HFFc6 (cell line): Measurements from ENCODE around the gene RBM33. TPM values are rescaled to one million over a fixed set of nuclear protein-coding genes. Genes with fewer than 3 reads are reported as not detected.

ENCODE experiments used
- DNase-seq: peaks from one replicate; pipeline ENCODE4 v3.0.0-alpha.2; 2018
- H3K27ac Mint-ChIP-seq: 2 replicates; pipeline ENCODE4 v1.8.0; 2020; ENCODE audit warnings: mild to moderate bottlenecking, mixed read lengths
- H3K27me3 Mint-ChIP-seq: 2 replicates; pipeline ENCODE4 v1.8.0; 2021; ENCODE audit warnings: mild to moderate bottlenecking, moderate library complexity, mixed read lengths; ENCODE audit not compliant: insufficient read depth
- H3K36me3 Mint-ChIP-seq: 2 replicates; pipeline ENCODE4 v1.8.0; 2021; ENCODE audit warnings: low read depth, mixed read lengths
- H3K4me1 Mint-ChIP-seq: 2 replicates; pipeline ENCODE4 v1.8.0; 2020; ENCODE audit warnings: low read depth, mixed read lengths
- H3K4me3 Mint-ChIP-seq: 2 replicates; pipeline ENCODE4 v1.8.0; 2020; ENCODE audit warnings: mild to moderate bottlenecking, moderate library complexity, mixed read lengths
- H3K9me3 Mint-ChIP-seq: 2 replicates; pipeline ENCODE4 v1.8.0; 2020; ENCODE audit warnings: mild to moderate bottlenecking, mixed read lengths
- CTCF ChIP-seq: fragments of 200-600 bp; sonication (generic); IDR thresholded peaks from 2 replicates; pipeline ENCODE4 v1.5.0; 2021; ENCODE audit warnings: antibody characterized with exemption, mild to moderate bottlenecking
- total RNA-seq, 6 experiments: library from RNA; stranded (reverse); fragmentation: NEBNext Ultra II Directional; extraction: Animal tissue kit (Norgen Biotek cat#: 25700); gene quantifications; 2 replicates in 1 of 6; 3 replicates in 5 of 6; pipeline ENCODE4 v1.2.3, GENCODE V29; 2021

Gene RBM33
- total RNA-seq, 6 experiments from 2014 or later: 31.5 to 38.9 (median 34.5) TPM

- TF ChIP-seq CTCF: no peak
- Mint-ChIP-seq H3K4me1 (0 out of 2 replicates have a peak, but pooled peaks cover 5% of the 10 kb centered on the region), H3K4me3 (no peak overlapping the region), H3K9me3 (no peaks in the 10 kb centered on the region), H3K36me3 (no peaks in the 10 kb centered on the region), H3K27ac (no peak overlapping the region), H3K27me3 (peaks cover 19% of the 10 kb centered on the region)
- no peak for DNase-seq
Observed at GRCh38 chr7:155819186-155819585, 174.7 kb downstream of the RBM33 start.

GRCh38 chr7:155820246-155820645 is 175.8 kb downstream of the RBM33 start:
- peaks cover 23% of the 10 kb centered on the region for H3K27me3 Mint-ChIP-seq
- H3K36me3 Mint-ChIP-seq: no peaks in the 10 kb centered on the region

GRCh38 chr7:155820788-155821187 is 176.3 kb downstream of the RBM33 start:
- Mint-ChIP-seq H3K27me3 (peaks cover 25% of the 10 kb centered on the region), H3K27ac (no peak overlapping the region), H3K4me1 (no peaks in the 10 kb centered on the region; the same call in 1 of the 2 replicates), H3K4me3 (no peak overlapping the region), H3K9me3 (no peaks in the 10 kb centered on the region), H3K36me3 (no peaks in the 10 kb centered on the region)
- no peak for TF ChIP-seq CTCF
- no peak for DNase-seq

More at GRCh38 chr7:155820246-155820645, 175.8 kb downstream of the RBM33 start:
- H3K9me3 Mint-ChIP-seq: no peaks in the 10 kb centered on the region
- no peak overlapping the region for H3K27ac Mint-ChIP-seq
- DNase-seq: no peak
- TF ChIP-seq CTCF: no peak
- no peak overlapping the region for H3K4me3 Mint-ChIP-seq
- peaks cover 4% of the 10 kb centered on the region; the same call in 1 of the 2 replicates for H3K4me1 Mint-ChIP-seq

GRCh38 chr7:155821851-155822250 is 177.4 kb downstream of the RBM33 start:
- H3K4me1 Mint-ChIP-seq: no peaks in the 10 kb centered on the region; the same call in 1 of the 2 replicates
- H3K9me3 Mint-ChIP-seq: no peaks in the 10 kb centered on the region
- DNase-seq: no peak
- H3K27me3 Mint-ChIP-seq: peaks cover 27% of the 10 kb centered on the region
- H3K27ac Mint-ChIP-seq: no peak overlapping the region
- H3K4me3 Mint-ChIP-seq: no peak overlapping the region
- TF ChIP-seq CTCF: no peak
- H3K36me3 Mint-ChIP-seq: no peaks in the 10 kb centered on the region

GRCh38 chr7:155824227-155824886 is 179.9 kb downstream of the RBM33 start:
- Mint-ChIP-seq H3K27ac (no peak overlapping the region), H3K27me3 (peaks cover 35% of the 10 kb centered on the region), H3K4me1 (no peaks in the 10 kb centered on the region; the same call in 1 of the 2 replicates), H3K9me3 (no peaks in the 10 kb centered on the region; the same call in 1 of the 2 replicates), H3K36me3 (no peaks in the 10 kb centered on the region), H3K4me3 (no peak overlapping the region)
- TF ChIP-seq CTCF: no peak
- DNase-seq: no peak
